HG03575 (cell line): ENCODE measurements around the gene ADGRL2.
"Not testable (repeated sequence)": the region's sequence is repeated elsewhere in the genome, so short reads cannot be mapped to it uniquely, and the experiment has no call there.

Experiments used
- ATAC-seq: cut with Tn5 transposase; IDR thresholded peaks from one replicate; pipeline ENCODE4 v1.9.1; 2021; ENCODE audit not compliant: unreplicated experiment, insufficient number of reproducible peaks, low FRiP score; ENCODE audit errors: extremely low read depth

Gene ADGRL2

GRCh38 chr1:81840805-81841204 lies 40.1 kb downstream of the ADGRL2 start:
- ATAC-seq, result no peak

GRCh38 chr1:81841795-81842194 lies 41.1 kb downstream of the ADGRL2 start:
- ATAC-seq, result no peak

- ATAC-seq, result no peak
Measured at GRCh38 chr1:81844477-81844876, 43.7 kb downstream of the ADGRL2 start.

GRCh38 chr1:81846630-81847029 lies 45.9 kb downstream of the ADGRL2 start:
- ATAC-seq, result no peak

GRCh38 chr1:81847063-81847462 lies 46.3 kb downstream of the ADGRL2 start:
- ATAC-seq, result no peak

- no peak for ATAC-seq
Measured at GRCh38 chr1:81848880-81849682, 48.3 kb downstream of the ADGRL2 start.

GRCh38 chr1:81850031-81850430 lies 49.3 kb downstream of the ADGRL2 start:
- no peak for ATAC-seq

GRCh38 chr1:81850495-81850894 lies 49.8 kb downstream of the ADGRL2 start:
- no peak for ATAC-seq

- ATAC-seq, result no peak
Measured at GRCh38 chr1:81851217-81851616, 50.5 kb downstream of the ADGRL2 start.

- no peak for ATAC-seq
Measured at GRCh38 chr1:81852961-81853360, 52.2 kb downstream of the ADGRL2 start.

GRCh38 chr1:81867235-81867634 lies 66.5 kb downstream of the ADGRL2 start:
- ATAC-seq, result no peak

- ATAC-seq, result no peak
Measured at GRCh38 chr1:81869307-81869706, 68.6 kb downstream of the ADGRL2 start.

- ATAC-seq, result not testable (repeated sequence)
Measured at GRCh38 chr1:81871091-81871490, 70.4 kb downstream of the ADGRL2 start.

GRCh38 chr1:81873946-81874345 lies 73.2 kb downstream of the ADGRL2 start:
- no peak for ATAC-seq

GRCh38 chr1:81874461-81874860 lies 73.7 kb downstream of the ADGRL2 start:
- ATAC-seq, result no peak

GRCh38 chr1:81874940-81875339 lies 74.2 kb downstream of the ADGRL2 start:
- no peak for ATAC-seq

GRCh38 chr1:81876901-81877733 lies 76.4 kb downstream of the ADGRL2 start:
- no peak for ATAC-seq

GRCh38 chr1:81877940-81878339 lies 77.2 kb downstream of the ADGRL2 start:
- ATAC-seq, result no peak

- no peak for ATAC-seq
Measured at GRCh38 chr1:81878538-81878937, 77.8 kb downstream of the ADGRL2 start.

- ATAC-seq, result no peak
Measured at GRCh38 chr1:81880781-81881180, 80.0 kb downstream of the ADGRL2 start.
